GM06990 (cell line): ENCODE measurements around the gene DUSP12.

Source experiments
- DNase-seq: peaks from one replicate; pipeline ENCODE4 v3.0.0-alpha.2; 2011; ENCODE audit not compliant: insufficient read length; ENCODE audit errors: extremely low read depth
- H3K27me3 ChIP-seq: replicated peaks from 2 replicates; pipeline ENCODE4 v1.6.0; 2011; ENCODE audit warnings: low read length; ENCODE audit not compliant: control insufficient read depth, insufficient read depth
- H3K36me3 ChIP-seq: 2 replicates; pipeline ENCODE4 v1.5.1; 2011; ENCODE audit warnings: low read length; ENCODE audit not compliant: control insufficient read depth, insufficient read depth
- H3K4me3 ChIP-seq: replicated peaks from 2 replicates; pipeline ENCODE4 v1.5.1; 2011; ENCODE audit warnings: low read depth, mild to moderate bottlenecking, control low read depth, low read length
- TF ChIP-seq, protein P1 (sequence below): IDR thresholded peaks from 2 replicates; pipeline ENCODE4 v1.5.1; 2011; ENCODE audit warnings: low read length, control low read depth, mild to moderate bottlenecking, inconsistent platforms; ENCODE audit not compliant: insufficient read depth, poor library complexity, severe bottlenecking

Gene DUSP12

DNA sequence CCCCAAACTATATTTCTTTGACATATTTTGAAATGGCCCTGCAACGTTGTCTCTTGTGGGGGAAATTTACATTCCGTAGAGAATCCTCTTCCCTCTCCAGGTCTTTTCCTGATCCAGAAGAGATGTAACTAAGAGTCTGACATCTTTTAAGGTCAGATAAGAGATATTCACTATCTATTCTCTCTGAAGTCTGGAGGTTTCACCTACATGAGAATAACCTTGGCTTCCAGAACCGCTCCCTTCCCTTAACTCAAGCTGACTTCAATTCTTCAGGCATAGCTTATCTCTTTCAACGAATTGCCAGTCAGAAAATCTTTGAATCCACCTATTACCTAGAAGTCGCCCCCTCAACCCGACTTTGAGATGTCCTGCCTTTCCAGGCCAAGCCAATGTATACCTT is 18.3 kb upstream of the DUSP12 start:
- TF ChIP-seq, protein P1, sequence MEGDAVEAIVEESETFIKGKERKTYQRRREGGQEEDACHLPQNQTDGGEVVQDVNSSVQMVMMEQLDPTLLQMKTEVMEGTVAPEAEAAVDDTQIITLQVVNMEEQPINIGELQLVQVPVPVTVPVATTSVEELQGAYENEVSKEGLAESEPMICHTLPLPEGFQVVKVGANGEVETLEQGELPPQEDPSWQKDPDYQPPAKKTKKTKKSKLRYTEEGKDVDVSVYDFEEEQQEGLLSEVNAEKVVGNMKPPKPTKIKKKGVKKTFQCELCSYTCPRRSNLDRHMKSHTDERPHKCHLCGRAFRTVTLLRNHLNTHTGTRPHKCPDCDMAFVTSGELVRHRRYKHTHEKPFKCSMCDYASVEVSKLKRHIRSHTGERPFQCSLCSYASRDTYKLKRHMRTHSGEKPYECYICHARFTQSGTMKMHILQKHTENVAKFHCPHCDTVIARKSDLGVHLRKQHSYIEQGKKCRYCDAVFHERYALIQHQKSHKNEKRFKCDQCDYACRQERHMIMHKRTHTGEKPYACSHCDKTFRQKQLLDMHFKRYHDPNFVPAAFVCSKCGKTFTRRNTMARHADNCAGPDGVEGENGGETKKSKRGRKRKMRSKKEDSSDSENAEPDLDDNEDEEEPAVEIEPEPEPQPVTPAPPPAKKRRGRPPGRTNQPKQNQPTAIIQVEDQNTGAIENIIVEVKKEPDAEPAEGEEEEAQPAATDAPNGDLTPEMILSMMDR, result no peak
- Histone ChIP-seq H3K27me3 (no peaks in the 10 kb centered on the region), H3K36me3 (no peaks in the 10 kb centered on the region), H3K4me3 (no peak overlapping the region)
- no peak for DNase-seq

- TF ChIP-seq, protein P1, result no peak
- no peaks in the 10 kb centered on the region for H3K27me3 ChIP-seq
- H3K36me3 ChIP-seq, result no peaks in the 10 kb centered on the region
- no peak overlapping the region for H3K4me3 ChIP-seq
- DNase-seq, result no peak
These were observed 17.4 kb upstream of the DUSP12 start for GRCh38 chr1:161731981-161732718.

GRCh38 chr1:161733526-161733925 is 16.1 kb upstream of the DUSP12 start:
- no peak for DNase-seq

DNA sequence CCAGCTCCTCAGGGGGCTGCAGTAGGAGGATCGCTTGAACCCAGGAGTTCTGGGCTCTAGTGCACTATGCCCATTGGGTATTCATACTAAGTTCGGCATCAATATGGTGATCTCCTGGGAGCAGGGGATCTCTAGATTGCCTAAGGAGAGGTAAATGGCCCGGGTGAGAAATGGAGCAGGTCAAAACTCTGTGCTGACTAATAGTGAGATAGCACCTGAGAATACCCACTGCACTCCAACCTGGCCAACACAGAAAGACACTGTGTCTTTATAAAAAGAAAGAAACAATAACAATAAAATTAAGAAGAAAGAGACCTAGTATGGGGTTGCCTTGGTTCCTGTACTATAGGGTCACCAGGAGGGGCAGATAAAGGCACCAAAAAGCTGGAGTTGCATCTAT is 13.7 kb upstream of the DUSP12 start:
- Histone ChIP-seq H3K4me3 (no peak overlapping the region), H3K27me3 (no peaks in the 10 kb centered on the region), H3K36me3 (no peaks in the 10 kb centered on the region)
- TF ChIP-seq, protein P1, result no peak
- DNase-seq, result no peak

More at GRCh38 chr1:161733526-161733925, 16.1 kb upstream of the DUSP12 start:
- Histone ChIP-seq H3K4me3 (no peak overlapping the region), H3K36me3 (no peaks in the 10 kb centered on the region), H3K27me3 (no peaks in the 10 kb centered on the region)
- TF ChIP-seq, protein P1, result no peak

- TF ChIP-seq, protein P1, result no peak
- Histone ChIP-seq H3K4me3 (no peak overlapping the region), H3K27me3 (no peaks in the 10 kb centered on the region), H3K36me3 (no peaks in the 10 kb centered on the region)
- DNase-seq, result no peak
These were observed 13.1 kb upstream of the DUSP12 start for GRCh38 chr1:161736335-161736969.
